Measurements from ENCODE around the gene F10. TPM values are rescaled to one million over a fixed set of nuclear protein-coding genes. Genes with fewer than 3 reads are reported as not detected.

The F10 gene
- total RNA-seq, 6 donors from 2014 or later: 5.3 to 25.0 (median 8.8) TPM

DNA sequence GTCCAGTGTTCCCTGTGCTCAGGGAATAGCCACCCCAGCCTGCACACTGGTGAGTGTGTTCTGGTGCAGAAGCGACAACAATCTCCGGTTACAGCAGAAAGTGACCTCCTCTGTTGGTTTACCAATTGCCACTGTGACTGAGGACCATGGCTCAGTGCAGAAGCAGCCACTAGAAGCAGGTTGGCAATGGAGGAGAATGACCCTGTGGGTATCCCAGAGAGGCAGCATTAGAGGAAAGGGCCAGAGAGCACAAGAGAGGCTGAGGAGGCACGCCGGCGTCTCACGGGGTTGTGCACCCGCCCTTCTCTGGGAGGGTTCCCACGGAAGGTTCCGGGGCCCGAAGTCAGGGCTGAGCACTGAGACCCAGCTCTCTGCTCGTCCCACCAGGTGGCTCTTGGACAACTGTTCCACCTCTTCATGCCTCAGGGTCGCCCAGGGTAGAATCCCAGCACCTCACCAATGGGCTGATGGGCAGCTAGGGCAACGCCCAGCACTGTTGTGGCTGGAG is 49.9 kb downstream of the F10 start:
- Histone ChIP-seq H3K4me1 (no peaks in the 10 kb centered on the region), H3K4me3 (no peak overlapping the region), H3K36me3 (peaks cover 8 to 51% (median 32%) of the 10 kb centered on the region in 4 donors), H3K27me3 (no peaks in the 10 kb centered on the region), H3K27ac (no peak overlapping the region), H3K9me3 (no peaks in the 10 kb centered on the region)
- peak in 1 of 2 donors; percentile 55 for DNase-seq
- no peak for TF ChIP-seq EP300 (IDR thresholded peaks at IDR 0.05)
- no peak for TF ChIP-seq CTCF (IDR thresholded peaks at IDR 0.05)
- no peak for TF ChIP-seq POLR2AphosphoS5 (IDR thresholded peaks at IDR 0.05)
- TF ChIP-seq POLR2A (IDR thresholded peaks at IDR 0.05): no peak
- no peak for ATAC-seq (ENCODE audit: low FRiP score in 2 of 2)
- 92 to 98% methylated on average over 12 to 13 of the region's 13 CpGs for WGBS, 2 donors

DNA sequence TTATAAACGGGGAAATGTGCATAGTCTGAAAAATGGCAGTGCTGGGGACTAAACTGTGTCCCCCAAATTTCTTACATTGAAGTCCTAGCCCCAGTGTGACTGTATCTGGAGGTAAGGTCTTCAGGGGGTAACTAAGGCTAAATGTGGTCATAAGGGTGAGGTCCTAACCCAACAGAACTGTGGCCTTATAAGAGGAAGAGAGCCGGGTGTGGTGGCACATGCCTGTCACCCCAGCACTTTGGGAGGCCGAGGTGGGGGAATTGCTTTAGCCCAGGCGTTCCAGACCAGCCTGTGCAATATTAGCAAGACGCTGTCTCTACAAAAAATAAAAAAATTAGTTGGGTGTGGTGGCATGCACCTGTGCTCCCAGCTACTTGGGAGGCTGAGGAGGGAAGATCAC is 53.7 kb downstream of the F10 start:
- H3K27me3 ChIP-seq: no peaks in the 10 kb centered on the region
- 63 to 76% methylated on average over 5 of the region's 5 CpGs for WGBS, 2 donors
- TF ChIP-seq POLR2A (IDR thresholded peaks at IDR 0.05) (no peak), CTCF (IDR thresholded peaks at IDR 0.05) (no peak), EP300 (IDR thresholded peaks at IDR 0.05) (no peak), POLR2AphosphoS5 (IDR thresholded peaks at IDR 0.05) (no peak)
- no peak overlapping the region for H3K4me3 ChIP-seq
- H3K36me3 ChIP-seq: peaks cover 26 to 88% (median 63%) of the 10 kb centered on the region in 4 donors
- H3K9me3 ChIP-seq: no peaks in the 10 kb centered on the region
- ATAC-seq (ENCODE audit: low FRiP score in 2 of 2) (peak in 1 of 2 donors; percentile 67), DNase-seq (no peak)
- H3K27ac ChIP-seq: peak overlapping the region in 2 of 4 donors; percentile 11 to 17
- H3K4me1 ChIP-seq: peaks cover 0 to 9% (median 0%) of the 10 kb centered on the region in 4 donors

- DNase-seq (no peak), ATAC-seq (ENCODE audit: low FRiP score in 2 of 2) (no peak)
- H3K4me3 ChIP-seq: no peak overlapping the region
- H3K9me3 ChIP-seq: no peaks in the 10 kb centered on the region
- peaks cover 0 to 9% (median 0%) of the 10 kb centered on the region in 4 donors for H3K4me1 ChIP-seq
- H3K27ac ChIP-seq: peak overlapping the region in 1 of 4 donors; percentile 17
- peaks cover 26 to 82% (median 61%) of the 10 kb centered on the region in 4 donors for H3K36me3 ChIP-seq
- 96% methylated on average over 14 of the region's 14 CpGs for WGBS, 2 donors
- no peak for TF ChIP-seq CTCF (IDR thresholded peaks at IDR 0.05)
- TF ChIP-seq EP300 (IDR thresholded peaks at IDR 0.05): no peak
- TF ChIP-seq POLR2A (IDR thresholded peaks at IDR 0.05): no peak
- no peak for TF ChIP-seq POLR2AphosphoS5 (IDR thresholded peaks at IDR 0.05)
- no peaks in the 10 kb centered on the region for H3K27me3 ChIP-seq
These were observed 54.2 kb downstream of the F10 start for GRCh38 chr13:113176822-113177221.

- H3K27ac ChIP-seq: no peak overlapping the region
- peaks cover 26 to 78% (median 65%) of the 10 kb centered on the region in 4 donors for H3K36me3 ChIP-seq
These were observed 55.7 kb downstream of the F10 start for GRCh38 chr13:113178070-113178895.

More at GRCh38 chr13:113178070-113178895, 55.7 kb downstream of the F10 start:
- DNase-seq (no peak), ATAC-seq (ENCODE audit: low FRiP score in 2 of 2) (no peak)
- Histone ChIP-seq H3K4me1 (peaks cover 0 to 9% (median 0%) of the 10 kb centered on the region in 4 donors), H3K27me3 (no peaks in the 10 kb centered on the region), H3K4me3 (no peak overlapping the region), H3K9me3 (no peaks in the 10 kb centered on the region)
- TF ChIP-seq EP300 (IDR thresholded peaks at IDR 0.05) (no peak), CTCF (IDR thresholded peaks at IDR 0.05) (no peak)
- 85 to 88% methylated on average over 25 of the region's 25 CpGs for WGBS, 2 donors
